Left renal pelvis (tissue), 4 donors: Measurements from ENCODE around the gene CTBP2. TPM values are rescaled to one million over a fixed set of nuclear protein-coding genes. Genes with fewer than 3 reads are reported as not detected.
"Not testable (repeated sequence)": the region's sequence is repeated elsewhere in the genome, so short reads cannot be mapped to it uniquely, and the experiment has no call there.

ENCODE experiments used
- DNase-seq, 4 donors: peaks; one replicate each; pipeline ENCODE4 v3.0.0-alpha.2; 2013; ENCODE audit warnings: low read depth in 4 of 4, low spot score in 3 of 4
- polyA plus RNA-seq, 4 donors: library from polyadenylated mRNA; unstranded; fragments of 120-200 nt; gene quantifications; one replicate each; pipeline ENCODE4 v1.2.1, GENCODE V29; 2013; ENCODE audit not compliant: insufficient read length in 4 of 4

The CTBP2 gene
- polyA plus RNA-seq, 4 donors, result 44.4 to 90.5 (median 87.6) TPM

GRCh38 chr10:124993736-124994451, 166.5 kb downstream of the CTBP2 start:
- no peak for DNase-seq

GRCh38 chr10:124993345-124993708, 167.0 kb downstream of the CTBP2 start:
- no peak for DNase-seq

- peak in 2 of 4 donors; percentile 32 to 37 for DNase-seq
These were observed 167.7 kb downstream of the CTBP2 start for GRCh38 chr10:124992462-124993344.

GRCh38 chr10:124991835-124992234, 168.5 kb downstream of the CTBP2 start:
- DNase-seq, result no peak

- no peak for DNase-seq
These were observed 169.4 kb downstream of the CTBP2 start for GRCh38 chr10:124990671-124991625.

GRCh38 chr10:124989526-124989925, 170.8 kb downstream of the CTBP2 start:
- no peak for DNase-seq

GRCh38 chr10:124988753-124989152, 171.6 kb downstream of the CTBP2 start:
- not testable (repeated sequence) for DNase-seq

GRCh38 chr10:124987788-124988187, 172.6 kb downstream of the CTBP2 start:
- DNase-seq, result no peak

- no peak for DNase-seq
These were observed 175.2 kb downstream of the CTBP2 start for GRCh38 chr10:124985162-124985561.

- DNase-seq, result no peak
These were observed 176.0 kb downstream of the CTBP2 start for GRCh38 chr10:124984376-124984775.

GRCh38 chr10:124983321-124983720, 177.0 kb downstream of the CTBP2 start:
- no peak for DNase-seq

- no peak for DNase-seq
These were observed 182.0 kb downstream of the CTBP2 start for GRCh38 chr10:124978376-124978725.

- DNase-seq, result no peak
These were observed 182.6 kb downstream of the CTBP2 start for GRCh38 chr10:124977648-124978375.

GRCh38 chr10:124977161-124977560, 183.2 kb downstream of the CTBP2 start:
- no peak for DNase-seq

GRCh38 chr10:124975977-124976514, 184.3 kb downstream of the CTBP2 start:
- no peak for DNase-seq

- no peak for DNase-seq
These were observed 186.2 kb downstream of the CTBP2 start for GRCh38 chr10:124974131-124974530.

GRCh38 chr10:124972637-124973036, 187.7 kb downstream of the CTBP2 start:
- DNase-seq, result no peak

GRCh38 chr10:124971276-124971675, 189.1 kb downstream of the CTBP2 start:
- DNase-seq, result no peak

- DNase-seq, result no peak
These were observed 193.1 kb downstream of the CTBP2 start for GRCh38 chr10:124967255-124967654.

GRCh38 chr10:124966008-124966407, 194.4 kb downstream of the CTBP2 start:
- DNase-seq, result no peak
